ENCODE data around the gene NCBP1. TPM values are rescaled to one million over a fixed set of nuclear protein-coding genes. Genes with fewer than 3 reads are reported as not detected.
"Not testable (repeated sequence)": the region's sequence is repeated elsewhere in the genome, so short reads cannot be mapped to it uniquely, and the experiment has no call there.

Gene NCBP1, protein sequence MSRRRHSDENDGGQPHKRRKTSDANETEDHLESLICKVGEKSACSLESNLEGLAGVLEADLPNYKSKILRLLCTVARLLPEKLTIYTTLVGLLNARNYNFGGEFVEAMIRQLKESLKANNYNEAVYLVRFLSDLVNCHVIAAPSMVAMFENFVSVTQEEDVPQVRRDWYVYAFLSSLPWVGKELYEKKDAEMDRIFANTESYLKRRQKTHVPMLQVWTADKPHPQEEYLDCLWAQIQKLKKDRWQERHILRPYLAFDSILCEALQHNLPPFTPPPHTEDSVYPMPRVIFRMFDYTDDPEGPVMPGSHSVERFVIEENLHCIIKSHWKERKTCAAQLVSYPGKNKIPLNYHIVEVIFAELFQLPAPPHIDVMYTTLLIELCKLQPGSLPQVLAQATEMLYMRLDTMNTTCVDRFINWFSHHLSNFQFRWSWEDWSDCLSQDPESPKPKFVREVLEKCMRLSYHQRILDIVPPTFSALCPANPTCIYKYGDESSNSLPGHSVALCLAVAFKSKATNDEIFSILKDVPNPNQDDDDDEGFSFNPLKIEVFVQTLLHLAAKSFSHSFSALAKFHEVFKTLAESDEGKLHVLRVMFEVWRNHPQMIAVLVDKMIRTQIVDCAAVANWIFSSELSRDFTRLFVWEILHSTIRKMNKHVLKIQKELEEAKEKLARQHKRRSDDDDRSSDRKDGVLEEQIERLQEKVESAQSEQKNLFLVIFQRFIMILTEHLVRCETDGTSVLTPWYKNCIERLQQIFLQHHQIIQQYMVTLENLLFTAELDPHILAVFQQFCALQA
- total RNA-seq (10 to 100 TPM; 17.7 to 30.6 (median 27.3) TPM), polyA plus RNA-seq (10 to 100 TPM in 1 of 3 donors, 1 to 10 TPM in 2; 6.5 to 10.8 (median 8.2) TPM)
- long read RNA-seq, donor 1, full-length matches to known transcripts: 4 of 36 reads
- long read RNA-seq, donor 1, partial matches to known transcripts: 18 of 36 reads
- long read RNA-seq, donor 1, other reads (novel, unspliced or antisense): 14 of 36 reads
- long read RNA-seq, donor 2, full-length matches to known transcripts: 4 of 34 reads
- long read RNA-seq, donor 2, partial matches to known transcripts: 30 of 34 reads
- long read RNA-seq, donor 2, other reads (novel, unspliced or antisense): 0 of 34 reads

DNA sequence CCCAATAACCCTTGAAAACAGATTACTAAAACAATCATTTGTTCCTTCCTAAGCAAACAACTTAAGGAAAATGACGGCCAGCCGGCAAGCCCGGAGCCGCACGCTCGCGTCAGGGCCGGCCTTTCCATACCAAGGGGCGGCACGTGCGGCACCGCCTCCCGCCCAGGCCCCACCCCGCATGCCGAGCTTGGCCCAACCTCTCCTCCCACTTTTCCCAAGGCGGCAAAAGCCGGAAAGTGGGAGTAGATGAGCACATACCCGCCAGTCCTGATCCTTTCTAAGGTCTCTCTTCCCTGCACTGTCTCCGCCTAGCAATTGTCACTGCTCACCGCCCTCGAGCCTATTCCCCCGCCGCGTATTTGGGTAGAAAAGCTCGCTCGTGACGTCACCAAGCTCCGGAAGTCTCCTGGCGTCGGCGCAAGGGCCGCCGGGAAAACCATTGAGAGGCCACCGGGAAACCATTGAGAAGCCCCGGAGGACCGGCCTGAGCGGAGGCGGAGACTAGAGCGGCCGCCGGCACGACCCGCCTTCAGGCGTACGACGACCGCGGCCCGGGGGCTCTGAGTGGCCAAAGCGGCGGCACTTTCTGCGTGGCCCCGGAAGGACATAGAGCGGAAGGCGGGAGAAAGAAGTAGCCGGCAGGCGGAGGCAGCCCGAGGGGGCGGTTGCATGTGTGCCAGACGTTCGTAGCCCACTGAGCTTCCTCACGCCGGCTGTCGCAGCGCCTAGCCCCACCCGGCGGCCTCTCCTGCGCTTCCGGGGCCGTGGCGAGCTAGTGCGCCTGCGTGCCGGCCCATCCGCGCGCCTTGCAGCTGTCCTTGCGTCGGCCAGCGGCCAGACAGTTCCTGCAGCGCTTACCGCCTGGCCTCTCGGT is at the start of gene NCBP1, which contains the start of gene TSTD2:
TSS of gene NCBP1 (plus strand) at position 837 of the 874 bp plus-strand sequence. CDS start 61 bp downstream, outside the sequence.
TSS of gene TSTD2 (minus strand) at position 384 of the 874 bp plus-strand sequence. CDS start 5,806 bp downstream, outside the sequence.
- TF ChIP-seq CTCF (IDR thresholded peaks at IDR 0.05 in 8 of 11, conservative IDR thresholded peaks at IDR 0.05 in 3 of 11) (peak in 6 of 11 experiments; percentile 14 to 56 (median 29)), POLR2AphosphoS5 (IDR thresholded peaks at IDR 0.05) (peak; percentile 91 to 97 (median 92)), POLR2A (IDR thresholded peaks at IDR 0.05) (peak in 1 of 3 donors; percentile 67)
- Histone ChIP-seq H3K4me3 (peak within 1 kb of the TSS; percentile 62 to 98 (median 88)), H3K9me3 (no peaks in the 10 kb centered on the region), H3K27me3 (replicated peaks in 1 of 7) (no peaks in the 10 kb centered on the region), H3K36me3 (no peaks in the 10 kb centered on the region), H3K27ac (peak within 1 kb of the TSS; percentile 93 to 99 (median 96)), H3K4me1 (peaks cover 35 to 69% (median 54%) of the 10 kb centered on the region in 6 donors)
- DNase-seq: peak; percentile 100
- intact Hi-C loops (cut with DNase I; ENCODE audit: low total_unique reads): no loop called here
- 0 to 1% (median 0%) methylated on average over 34 to 83 of the region's 83 CpGs for WGBS, 5 donors

DNA sequence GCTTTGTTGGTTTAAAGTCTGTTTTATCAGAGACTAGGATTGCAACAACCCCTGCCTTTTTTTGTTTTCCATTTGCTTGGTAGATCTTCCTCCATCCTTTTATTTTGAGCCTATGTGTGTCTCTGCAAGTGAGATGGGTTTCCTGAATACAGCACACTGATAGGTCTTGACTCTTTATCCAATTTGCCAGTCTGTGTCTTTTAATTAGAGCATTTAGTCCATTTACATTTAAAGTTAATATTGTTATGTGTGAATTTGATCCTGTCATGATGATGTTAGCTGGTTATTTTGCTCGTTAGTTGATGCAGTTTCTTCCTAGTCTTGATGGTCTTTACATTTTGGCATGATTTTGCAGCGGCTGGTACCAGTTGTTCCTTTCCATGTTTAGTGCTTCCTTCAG is 48.8 kb upstream of the NCBP1 start:
- H3K4me1 ChIP-seq; DNase-seq; H3K36me3 ChIP-seq; intact Hi-C loops (cut with DNase I; ENCODE audit: low total_unique reads); H3K27ac ChIP-seq; H3K27me3 ChIP-seq (replicated peaks in 1 of 7); H3K9me3 ChIP-seq; H3K4me3 ChIP-seq: not testable (repeated sequence)
- no CpG with 5 or more reads among the region's 2 CpGs for WGBS, 5 donors

DNA sequence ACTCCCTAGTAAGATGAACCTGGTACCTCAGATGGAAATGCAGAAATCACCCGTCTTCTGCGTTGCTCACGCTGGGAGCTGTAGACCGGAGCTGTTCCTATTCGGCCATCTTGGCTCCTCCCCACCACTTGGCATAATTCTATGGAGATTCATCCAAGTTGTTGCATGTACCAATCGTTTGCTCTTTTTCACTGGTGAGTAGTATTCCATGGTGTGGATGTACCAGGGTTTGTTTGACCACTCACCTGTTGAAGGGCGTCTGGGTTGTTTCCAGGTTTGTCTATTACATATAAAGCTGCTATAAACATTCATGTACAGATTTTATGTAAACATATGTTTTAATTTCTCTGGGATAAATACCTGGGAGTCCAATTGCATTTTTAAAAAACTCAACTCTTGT is 46.7 kb upstream of the NCBP1 start:
- H3K9me3 ChIP-seq; H3K27ac ChIP-seq; H3K36me3 ChIP-seq; H3K4me3 ChIP-seq; H3K27me3 ChIP-seq (replicated peaks in 1 of 7); intact Hi-C loops (cut with DNase I; ENCODE audit: low total_unique reads); H3K4me1 ChIP-seq; DNase-seq: not testable (repeated sequence)
- 91 to 97% (median 95%) methylated on average over 4 to 7 of the region's 7 CpGs for WGBS, 5 donors

- 81 to 92% (median 87%) methylated on average over 6 of the region's 6 CpGs for WGBS, 5 donors
- no peak overlapping the region for H3K27ac ChIP-seq
- no peak for DNase-seq
- H3K27me3 ChIP-seq (replicated peaks in 1 of 7): peaks cover 0 to 8% (median 0%) of the 10 kb centered on the region in 7 donors
- peaks cover 0 to 8% (median 0%) of the 10 kb centered on the region in 6 donors for H3K36me3 ChIP-seq
- TF ChIP-seq CTCF (IDR thresholded peaks at IDR 0.05 in 8 of 11, conservative IDR thresholded peaks at IDR 0.05 in 3 of 11): no peak
- H3K4me3 ChIP-seq: no peak overlapping the region
- peaks cover 0 to 3% (median 0%) of the 10 kb centered on the region in 6 donors for H3K4me1 ChIP-seq
- peaks cover 0 to 5% (median 0%) of the 10 kb centered on the region in 8 donors for H3K9me3 ChIP-seq
- intact Hi-C loops (cut with DNase I; ENCODE audit: low total_unique reads): no loop called here
These were observed 42.1 kb upstream of the NCBP1 start for GRCh38 chr9:97591535-97591934.
